ENCODE results near the gene ATP6V0A4.

Gene ATP6V0A4

GRCh38 chr7:138819625-138820024 lies 21.6 kb upstream of the ATP6V0A4 start:
- TF ChIP-seq EZH2 (IDR thresholded peaks at IDR 0.05; ENCODE audit: borderline replicate concordance, low read length) (no peak), CTCF (IDR thresholded peaks at IDR 0.05; ENCODE audit: low read length) (no peak)
- Histone ChIP-seq H3K36me3 (ENCODE audit: insufficient read depth, low read length) (no peaks in the 10 kb centered on the region), H3K4me2 (ENCODE audit: low read length) (no peak overlapping the region), H3K9me3 (ENCODE audit: low read length) (no peaks in the 10 kb centered on the region), H3K27me3 (ENCODE audit: insufficient read depth, low read length) (no peaks in the 10 kb centered on the region), H3K9ac (ENCODE audit: low read length) (no peak overlapping the region), H3K4me3 (ENCODE audit: low read depth, low read length, poor library complexity, severe bottlenecking) (no peak overlapping the region), H3K9me2 (ENCODE audit: low read depth, low read length) (no peaks in the 10 kb centered on the region), H2AFZ (ENCODE audit: low read length) (no peak overlapping the region), H4K20me1 (ENCODE audit: insufficient read depth, low read length) (no peaks in the 10 kb centered on the region), H3K27ac (ENCODE audit: low read depth, low read length, poor library complexity, severe bottlenecking) (no peak overlapping the region), H3K79me2 (ENCODE audit: insufficient read depth, low read length) (no peaks in the 10 kb centered on the region), H3F3A (ENCODE audit: insufficient read depth, low read length) (no peaks in the 10 kb centered on the region), H3K4me1 (ENCODE audit: insufficient read depth, low read length, severe bottlenecking) (no peaks in the 10 kb centered on the region)

GRCh38 chr7:138816650-138817049 lies 18.7 kb upstream of the ATP6V0A4 start:
- Histone ChIP-seq H3K9ac (ENCODE audit: low read length) (no peak overlapping the region), H3K36me3 (ENCODE audit: insufficient read depth, low read length) (no peaks in the 10 kb centered on the region), H3F3A (ENCODE audit: insufficient read depth, low read length) (no peaks in the 10 kb centered on the region), H3K79me2 (ENCODE audit: insufficient read depth, low read length) (no peaks in the 10 kb centered on the region), H3K4me2 (ENCODE audit: low read length) (no peak overlapping the region), H3K27ac (ENCODE audit: low read depth, low read length, poor library complexity, severe bottlenecking) (no peak overlapping the region), H3K9me2 (ENCODE audit: low read depth, low read length) (no peaks in the 10 kb centered on the region), H3K4me3 (ENCODE audit: low read depth, low read length, poor library complexity, severe bottlenecking) (no peak overlapping the region), H3K9me3 (ENCODE audit: low read length) (no peaks in the 10 kb centered on the region), H4K20me1 (ENCODE audit: insufficient read depth, low read length) (no peaks in the 10 kb centered on the region), H3K27me3 (ENCODE audit: insufficient read depth, low read length) (no peaks in the 10 kb centered on the region), H3K4me1 (ENCODE audit: insufficient read depth, low read length, severe bottlenecking) (no peaks in the 10 kb centered on the region), H2AFZ (ENCODE audit: low read length) (no peak overlapping the region)
- TF ChIP-seq EZH2 (IDR thresholded peaks at IDR 0.05; ENCODE audit: borderline replicate concordance, low read length) (no peak), CTCF (IDR thresholded peaks at IDR 0.05; ENCODE audit: low read length) (no peak)

- no peak overlapping the region for H2AFZ ChIP-seq (ENCODE audit: low read length)
- H4K20me1 ChIP-seq (ENCODE audit: insufficient read depth, low read length): no peaks in the 10 kb centered on the region
- TF ChIP-seq CTCF (IDR thresholded peaks at IDR 0.05; ENCODE audit: low read length): no peak
- no peak for TF ChIP-seq EZH2 (IDR thresholded peaks at IDR 0.05; ENCODE audit: borderline replicate concordance, low read length)
- no peaks in the 10 kb centered on the region for H3K4me1 ChIP-seq (ENCODE audit: insufficient read depth, low read length, severe bottlenecking)
- no peaks in the 10 kb centered on the region for H3K9me3 ChIP-seq (ENCODE audit: low read length)
- no peaks in the 10 kb centered on the region for H3K27me3 ChIP-seq (ENCODE audit: insufficient read depth, low read length)
- H3K27ac ChIP-seq (ENCODE audit: low read depth, low read length, poor library complexity, severe bottlenecking): no peak overlapping the region
- H3F3A ChIP-seq (ENCODE audit: insufficient read depth, low read length): no peaks in the 10 kb centered on the region
- no peak overlapping the region for H3K9ac ChIP-seq (ENCODE audit: low read length)
- H3K79me2 ChIP-seq (ENCODE audit: insufficient read depth, low read length): no peaks in the 10 kb centered on the region
- no peaks in the 10 kb centered on the region for H3K9me2 ChIP-seq (ENCODE audit: low read depth, low read length)
- no peaks in the 10 kb centered on the region for H3K36me3 ChIP-seq (ENCODE audit: insufficient read depth, low read length)
- no peak overlapping the region for H3K4me3 ChIP-seq (ENCODE audit: low read depth, low read length, poor library complexity, severe bottlenecking)
- H3K4me2 ChIP-seq (ENCODE audit: low read length): no peak overlapping the region
Observed at GRCh38 chr7:138814816-138815332, 16.9 kb upstream of the ATP6V0A4 start.
